SIG-M5 (cell line): ENCODE results near the gene BFAR.
"Not testable (repeated sequence)": the region's sequence is repeated elsewhere in the genome, so short reads cannot be mapped to it uniquely, and the experiment has no call there.

ENCODE experiments used
- DNase-seq: peaks from one replicate; lab custom pipeline; 2025; lab: John Stamatoyannopoulos, UW

Gene BFAR

GRCh38 chr16:14701859-14702258, 69.1 kb downstream of the BFAR start:
- DNase-seq, result not testable (repeated sequence)

GRCh38 chr16:14702672-14703071, 69.9 kb downstream of the BFAR start:
- DNase-seq, result not testable (repeated sequence)

- DNase-seq, result not testable (repeated sequence)
Measured at GRCh38 chr16:14703156-14704011, 70.6 kb downstream of the BFAR start, which contains the start of gene NPIPA3. Gene NPIPA3 (plus strand): TSS chr16:14703411. CDS start chr16:14708944, 5,533 bp downstream.
